H1 (cell line): ENCODE results near the gene SLC24A3. TPM values are rescaled to one million over a fixed set of nuclear protein-coding genes. Genes with fewer than 3 reads are reported as not detected.

Experiments used
- CTCF ChIA-PET: fragments of 300-600 bp; sonication (Branson Sonifier 250); formaldehyde crosslinking; loops from one replicate; lab custom pipeline; 2021; ENCODE audit not compliant: partially characterized antibody; lab: Charles Lee
- POLR2A ChIA-PET: fragments of 300-600 bp; sonication (Branson Sonifier 250); formaldehyde crosslinking; loops from one replicate; lab custom pipeline; 2021; ENCODE audit warnings: inconsistent platforms; ENCODE audit not compliant: partially characterized antibody; lab: Charles Lee
- DNase-seq, 2 experiments: peaks; one replicate each; pipeline versions ENCODE4 v3.0.0 to v3.0.0-alpha.2; 2010 to 2022; ENCODE audit warnings: low spot score in 2 of 2, low read depth in 1 of 2, mixed read lengths in 1 of 2
- FAIRE-seq: peaks from 2 replicates; lab custom pipeline; 2011; peaks lifted over from hg19 to GRCh38; lab: Jason Lieb, UNC
- H2AFZ ChIP-seq: 2 replicates; pipeline ENCODE4 v1.8.1; 2012; ENCODE audit warnings: low read length, inconsistent platforms
- H2AK5ac ChIP-seq: 2 replicates; pipeline ENCODE4 v1.6.1; 2013; ENCODE audit warnings: low read depth, low read length
- H2BK120ac ChIP-seq: replicated peaks from 2 replicates; pipeline ENCODE3; 2013; ENCODE audit warnings: low read depth, low read length, inconsistent platforms
- H2BK12ac ChIP-seq: 2 replicates; pipeline ENCODE4 v1.6.1; 2013; ENCODE audit warnings: low read depth, low read length
- H2BK15ac ChIP-seq: 2 replicates; pipeline ENCODE4 v1.6.1; 2013; ENCODE audit warnings: low read length
- H2BK20ac ChIP-seq: 2 replicates; pipeline ENCODE4 v1.6.1; 2013; ENCODE audit warnings: low read length
- H2BK5ac ChIP-seq: 2 replicates; pipeline ENCODE4 v1.6.1; 2013; ENCODE audit warnings: low read depth, low read length
- H3K14ac ChIP-seq: 2 replicates; pipeline ENCODE4 v1.6.1; 2013; ENCODE audit warnings: inconsistent platforms; ENCODE audit not compliant: insufficient read length
- H3K18ac ChIP-seq: 2 replicates; pipeline ENCODE4 v1.6.1; 2013; ENCODE audit warnings: low read length; ENCODE audit errors: extremely low read depth
- H3K23ac ChIP-seq: 2 replicates; pipeline ENCODE4 v1.6.1; 2013; ENCODE audit warnings: inconsistent platforms; ENCODE audit not compliant: insufficient read length
- H3K23me2 ChIP-seq: 2 replicates; pipeline ENCODE4 v1.6.1; 2013; ENCODE audit warnings: low read depth, low read length
- H3K27ac ChIP-seq: 2 replicates; pipeline ENCODE4 v1.6.1; 2011; ENCODE audit warnings: low read depth, low read length, inconsistent platforms
- H3K27me3 ChIP-seq, 4 experiments: replicated peaks in 1 of 4; 1 replicate in 1 of 4; 2 replicates in 3 of 4; pipeline versions ENCODE4 v1.6.1 to v1.8.1; 2011 to 2013; ENCODE audit warnings: low read length in 3 of 4, mild to moderate bottlenecking in 3 of 4, inconsistent platforms in 2 of 4, mixed read lengths in 2 of 4, moderate library complexity in 1 of 4; ENCODE audit not compliant: control insufficient read depth in 3 of 4, insufficient read depth in 3 of 4; ENCODE audit errors: extremely low read depth in 1 of 4
- H3K36me3 ChIP-seq, 4 experiments: 2 replicates each; pipeline versions ENCODE4 v1.6.1 to v1.8.1; 2011 to 2013; ENCODE audit warnings: mild to moderate bottlenecking in 4 of 4, low read length in 3 of 4, moderate library complexity in 2 of 4, control low read depth in 1 of 4, inconsistent platforms in 1 of 4; ENCODE audit not compliant: insufficient read depth in 4 of 4, control insufficient read depth in 2 of 4
- H3K4ac ChIP-seq: replicated peaks from 2 replicates; pipeline ENCODE3; 2013; ENCODE audit warnings: low read length, low read depth, mixed read lengths, inconsistent platforms; ENCODE audit not compliant: insufficient read length
- H3K4me1 ChIP-seq, 4 experiments: replicated peaks in 1 of 4; 1 replicate in 1 of 4; 2 replicates in 3 of 4; pipeline versions ENCODE4 v1.6.1 to v1.8.1; 2011 to 2013; ENCODE audit warnings: low read length in 3 of 4, inconsistent platforms in 2 of 4, mixed read lengths in 1 of 4; ENCODE audit not compliant: insufficient read depth in 4 of 4, control insufficient read depth in 3 of 4
- H3K4me2 ChIP-seq, 2 experiments: 2 replicates each; pipeline versions ENCODE4 v1.6.1 to v1.8.1; 2011 to 2013; ENCODE audit warnings: low read depth in 2 of 2, low read length in 2 of 2, control low read depth in 1 of 2, inconsistent platforms in 1 of 2, mild to moderate bottlenecking in 1 of 2; ENCODE audit not compliant: insufficient read depth in 1 of 2
- H3K4me3 ChIP-seq, 4 experiments: fragments of 200-600, 300-600 bp in 1 of 4; sonication (generic), shearing (Covaris generic), sonication (Bioruptor Twin) in 1 of 4; 2 replicates each; pipeline versions ENCODE4 v1.5.1 to v1.8.1; 2011 to 2016; ENCODE audit warnings: low read length in 4 of 4, low read depth in 3 of 4, control low read depth in 2 of 4, inconsistent platforms in 2 of 4, mild to moderate bottlenecking in 2 of 4, mixed read lengths in 1 of 4, moderate library complexity in 1 of 4; ENCODE audit not compliant: insufficient read depth in 2 of 4; ENCODE audit errors: extremely low read depth in 1 of 4
- H3K56ac ChIP-seq: replicated peaks from 2 replicates; pipeline ENCODE3; 2013; ENCODE audit warnings: low read depth, mild to moderate bottlenecking, mixed read lengths, low read length, inconsistent platforms; ENCODE audit not compliant: insufficient read length
- H3K79me1 ChIP-seq: 2 replicates; pipeline ENCODE4 v1.6.1; 2013; ENCODE audit warnings: low read depth, low read length, control low read depth
- H3K79me2 ChIP-seq, 2 experiments: 2 replicates each; pipeline versions ENCODE4 v1.6.1 to v1.8.1; 2012 to 2013; ENCODE audit warnings: low read length in 2 of 2, mild to moderate bottlenecking in 2 of 2, inconsistent platforms in 1 of 2; ENCODE audit not compliant: insufficient read depth in 2 of 2, control insufficient read depth in 1 of 2
- H3K9ac ChIP-seq, 4 experiments: replicated peaks in 1 of 4; 1 replicate in 1 of 4; 2 replicates in 3 of 4; pipeline versions ENCODE4 v1.6.1 to v1.8.1; 2011 to 2013; ENCODE audit warnings: low read depth in 3 of 4, low read length in 3 of 4, control low read depth in 2 of 4, mild to moderate bottlenecking in 2 of 4, moderate library complexity in 2 of 4, inconsistent platforms in 1 of 4; ENCODE audit errors: extremely low read depth in 1 of 4
- H3K9me3 ChIP-seq, 2 experiments: 2 replicates each; pipeline versions ENCODE4 v1.6.1 to v1.8.1; 2012 to 2013; ENCODE audit warnings: mild to moderate bottlenecking in 2 of 2, moderate library complexity in 2 of 2, control low read depth in 1 of 2, inconsistent platforms in 1 of 2, low read depth in 1 of 2, low read length in 1 of 2, mixed read lengths in 1 of 2; ENCODE audit not compliant: insufficient read depth in 2 of 2
- H4K20me1 ChIP-seq, 2 experiments: replicated peaks in 1 of 2; 2 replicates each; pipeline versions ENCODE3 to v1.8.1; 2011 to 2013; ENCODE audit warnings: inconsistent platforms in 2 of 2, low read length in 2 of 2, mild to moderate bottlenecking in 1 of 2; ENCODE audit not compliant: insufficient read depth in 2 of 2, control insufficient read depth in 1 of 2
- H4K5ac ChIP-seq: 2 replicates; pipeline ENCODE4 v1.6.1; 2013; ENCODE audit warnings: low read length, low read depth, mixed read lengths, inconsistent platforms; ENCODE audit not compliant: insufficient read length
- H4K8ac ChIP-seq: 2 replicates; pipeline ENCODE4 v1.8.0; 2013; ENCODE audit warnings: mild to moderate bottlenecking, moderate library complexity, low read length, inconsistent platforms; ENCODE audit not compliant: insufficient read depth; ENCODE audit errors: extremely low read depth
- H4K91ac ChIP-seq: replicated peaks from 2 replicates; pipeline ENCODE3; 2013; ENCODE audit warnings: low read length, mixed read lengths, inconsistent platforms; ENCODE audit not compliant: insufficient read length
- BACH1 ChIP-seq: IDR thresholded peaks from 2 replicates; pipeline ENCODE4 v1.6.1; 2012; ENCODE audit warnings: low read length, improper control_type of control experiment
- BCL11A ChIP-seq, 2 experiments: IDR thresholded peaks; one replicate each; pipeline ENCODE4 v1.6.1; 2011; ENCODE audit warnings: low read depth in 2 of 2, low read length in 2 of 2, mild to moderate bottlenecking in 2 of 2
- CTBP2 ChIP-seq: IDR thresholded peaks from 2 replicates; pipeline ENCODE4 v1.7.0; 2011; ENCODE audit warnings: borderline replicate concordance, mild to moderate bottlenecking, moderate library complexity, mixed read lengths, low read length; ENCODE audit not compliant: insufficient read depth, insufficient read length
- E2F6 ChIP-seq: IDR thresholded peaks from 2 replicates; pipeline ENCODE4 v1.6.1; 2012; ENCODE audit warnings: inconsistent platforms
- EGR1 ChIP-seq: IDR thresholded peaks from 2 replicates; pipeline ENCODE4 v1.6.1; 2011; ENCODE audit warnings: low read depth, low read length, borderline replicate concordance
- EP300 ChIP-seq, 2 experiments: IDR thresholded peaks; 1 replicate in 1 of 2; 2 replicates in 1 of 2; pipeline ENCODE4 v1.6.1; 2011 to 2012; ENCODE audit warnings: low read depth in 2 of 2, low read length in 2 of 2, mild to moderate bottlenecking in 2 of 2, borderline replicate concordance in 1 of 2, inconsistent platforms in 1 of 2, moderate library complexity in 1 of 2
- EZH2 ChIP-seq: fragments of 200-600 bp; sonication (generic); IDR thresholded peaks from 2 replicates; pipeline ENCODE4 v1.7.1; 2012; ENCODE audit warnings: low read depth, mild to moderate bottlenecking, moderate library complexity, low read length, inconsistent platforms; ENCODE audit not compliant: severe bottlenecking
- RAD21 ChIP-seq, 2 experiments: IDR thresholded peaks in 1 of 2; conservative IDR thresholded peaks in 1 of 2; 2 replicates each; pipeline ENCODE4 v1.6.1; 2011; ENCODE audit warnings: low read depth in 2 of 2, low read length in 2 of 2, improper control_type of control experiment in 1 of 2, inconsistent platforms in 1 of 2, mild to moderate bottlenecking in 1 of 2, moderate library complexity in 1 of 2
- RXRA ChIP-seq: IDR thresholded peaks from 2 replicates; pipeline ENCODE4 v1.6.1; 2011; ENCODE audit warnings: low read depth, mild to moderate bottlenecking, low read length, moderate library complexity; ENCODE audit not compliant: insufficient read depth
- SIRT6 ChIP-seq: IDR thresholded peaks from one replicate; pipeline ENCODE4 v1.7.1; 2012; ENCODE audit warnings: low read length, inconsistent platforms
- whole genome bisulfite sequencing, 2 experiments: shearing (Covaris generic) in 1 of 2; methylation state at CpG; one replicate each; pipeline versions ENCODE4 v1.1.6 to v1.1.7; 2013 to 2015; ENCODE audit warnings: low lambda C conversion rate in 2 of 2, mixed read lengths in 2 of 2, inconsistent platforms in 1 of 2, low coverage in 1 of 2, missing lambda C conversion rate in 1 of 2; ENCODE audit not compliant: insufficient replicate concordance in 2 of 2, insufficient coverage in 1 of 2, insufficient read length in 1 of 2; ENCODE audit errors: extremely low coverage in 1 of 2, missing lambda C conversion rate in 1 of 2; 5-methylcytosine and 5-hydroxymethylcytosine counted together
- polyA plus RNA-seq, 7 experiments: library from polyadenylated mRNA; depleted of rRNA in 3 of 7; stranded (reverse) in 5 of 7; unstranded in 2 of 7; fragments of >200 nt in 5 of 7; fragments of 200-250 nt in 2 of 7; gene quantifications; 1 replicate in 5 of 7; 2 replicates in 1 of 7; 4 replicates in 1 of 7; pipeline versions ENCODE4 v1.2.1 to v1.2.3, GENCODE V29; 2011 to 2013; ENCODE audit warnings: missing spikeins in 2 of 7, mixed read lengths in 2 of 7
- total RNA-seq: library from RNA; stranded (reverse); fragmentation: NEBNext Ultra II Directional; extraction: Animal tissue kit (Norgen Biotek cat#: 25700); gene quantifications from 2 replicates; pipeline ENCODE4 v1.2.1, GENCODE V29; 2021
- TF ChIP-seq, protein P1 (sequence below): IDR thresholded peaks from 2 replicates; pipeline ENCODE4 v1.6.1; 2012; ENCODE audit warnings: low read length, inconsistent platforms

Gene SLC24A3
- total and polyA plus RNA-seq, 2 of the 8 experiments (the other 6 are each of a cell fraction or from before 2014, with no cell fraction given): 4.5 to 6.3 TPM

DNA sequence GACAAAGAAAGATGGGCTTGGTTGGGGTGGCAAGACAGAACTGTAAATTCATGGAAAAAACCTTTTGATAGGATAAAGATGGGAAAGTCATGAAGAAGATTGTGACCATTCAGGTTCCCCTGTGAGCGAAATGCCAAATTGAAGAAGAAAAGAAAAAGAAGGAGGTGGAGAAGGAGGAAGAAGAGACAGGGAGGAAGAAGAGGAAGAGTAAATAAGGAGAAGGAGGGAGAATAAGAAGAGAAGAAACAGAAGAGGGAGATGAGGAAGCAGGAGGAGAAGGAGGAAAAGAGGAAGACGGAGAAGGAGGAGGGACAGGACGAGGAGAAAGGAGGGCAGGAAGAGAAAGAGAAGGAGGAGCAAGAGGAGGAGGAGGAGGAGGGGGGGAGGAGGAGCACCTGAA is 199.8 kb downstream of the SLC24A3 start:
- WGBS, 2 experiments: 87% methylated on average over 3 of the region's 3 CpGs; no CpG with 5 or more reads in 1 of the 2 experiments
- Histone ChIP-seq H2BK5ac (no peak overlapping the region), H3K4ac (no peak overlapping the region), H3K79me2 (no peaks in the 10 kb centered on the region), H2BK12ac (no peak overlapping the region), H3K36me3 (no peaks in the 10 kb centered on the region), H2BK20ac (no peak overlapping the region), H2BK120ac (no peak overlapping the region), H3K9me3 (no peaks in the 10 kb centered on the region), H4K5ac (no peak overlapping the region), H2AFZ (no peak overlapping the region), H3K27ac (no peak overlapping the region), H3K27me3 (no peaks in the 10 kb centered on the region), H4K8ac (no peak overlapping the region), H3K4me1 (no peaks in the 10 kb centered on the region), H3K23ac (no peak overlapping the region), H3K56ac (no peak overlapping the region), H3K4me2 (no peak overlapping the region), H4K20me1 (no peaks in the 10 kb centered on the region), H3K9ac (no peak overlapping the region), H3K18ac (no peak overlapping the region), H3K14ac (no peak overlapping the region), H3K23me2 (no peaks in the 10 kb centered on the region), H2AK5ac (no peak overlapping the region), H3K79me1 (no peaks in the 10 kb centered on the region), H2BK15ac (no peak overlapping the region), H4K91ac (no peak overlapping the region), H3K4me3 (no peak overlapping the region)
- FAIRE-seq (no peak), DNase-seq (no peak)
- POLR2A ChIA-PET: no interaction called here
- CTCF ChIA-PET: interaction anchor here (1.3 to 2.0 kb wide), 3 partner anchors 10 to 208 kb away, joined by 3 to 7 read pairs (median 3); no protein-coding TSS in a partner anchor
- no peak for TF ChIP-seq CTBP2
- no peak for TF ChIP-seq BACH1
- no peak for TF ChIP-seq EP300 (IDR thresholded peaks at IDR 0.05; ENCODE audit: borderline replicate concordance in 1 of 2, low read depth in 2 of 2, low read length in 2 of 2)
- TF ChIP-seq RAD21 (IDR thresholded peaks at IDR 0.05 in 1 of 2, conservative IDR thresholded peaks at IDR 0.05 in 1 of 2; ENCODE audit: low read depth in 2 of 2, low read length in 2 of 2): no peak
- TF ChIP-seq BCL11A (IDR thresholded peaks at IDR 0.05; ENCODE audit: low read depth in 2 of 2, low read length in 2 of 2): no peak
- TF ChIP-seq E2F6: no peak
- TF ChIP-seq RXRA: no peak
- TF ChIP-seq EZH2: no peak
- no peak for TF ChIP-seq SIRT6
- no peak for TF ChIP-seq EGR1
- TF ChIP-seq, protein P1, sequence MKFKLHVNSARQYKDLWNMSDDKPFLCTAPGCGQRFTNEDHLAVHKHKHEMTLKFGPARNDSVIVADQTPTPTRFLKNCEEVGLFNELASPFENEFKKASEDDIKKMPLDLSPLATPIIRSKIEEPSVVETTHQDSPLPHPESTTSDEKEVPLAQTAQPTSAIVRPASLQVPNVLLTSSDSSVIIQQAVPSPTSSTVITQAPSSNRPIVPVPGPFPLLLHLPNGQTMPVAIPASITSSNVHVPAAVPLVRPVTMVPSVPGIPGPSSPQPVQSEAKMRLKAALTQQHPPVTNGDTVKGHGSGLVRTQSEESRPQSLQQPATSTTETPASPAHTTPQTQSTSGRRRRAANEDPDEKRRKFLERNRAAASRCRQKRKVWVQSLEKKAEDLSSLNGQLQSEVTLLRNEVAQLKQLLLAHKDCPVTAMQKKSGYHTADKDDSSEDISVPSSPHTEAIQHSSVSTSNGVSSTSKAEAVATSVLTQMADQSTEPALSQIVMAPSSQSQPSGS: no peak
